Measurements from ENCODE around the gene LSAMP. TPM values are rescaled to one million over a fixed set of nuclear protein-coding genes. Genes with fewer than 3 reads are reported as not detected.
A peak's percentile ranks its signal among the peaks of the same experiment; 100 is the strongest.

The LSAMP gene
- total and polyA plus RNA-seq, 2 of the 13 experiments (the other 11 are each of a cell fraction or from before 2014, with no cell fraction given): not detected

DNA sequence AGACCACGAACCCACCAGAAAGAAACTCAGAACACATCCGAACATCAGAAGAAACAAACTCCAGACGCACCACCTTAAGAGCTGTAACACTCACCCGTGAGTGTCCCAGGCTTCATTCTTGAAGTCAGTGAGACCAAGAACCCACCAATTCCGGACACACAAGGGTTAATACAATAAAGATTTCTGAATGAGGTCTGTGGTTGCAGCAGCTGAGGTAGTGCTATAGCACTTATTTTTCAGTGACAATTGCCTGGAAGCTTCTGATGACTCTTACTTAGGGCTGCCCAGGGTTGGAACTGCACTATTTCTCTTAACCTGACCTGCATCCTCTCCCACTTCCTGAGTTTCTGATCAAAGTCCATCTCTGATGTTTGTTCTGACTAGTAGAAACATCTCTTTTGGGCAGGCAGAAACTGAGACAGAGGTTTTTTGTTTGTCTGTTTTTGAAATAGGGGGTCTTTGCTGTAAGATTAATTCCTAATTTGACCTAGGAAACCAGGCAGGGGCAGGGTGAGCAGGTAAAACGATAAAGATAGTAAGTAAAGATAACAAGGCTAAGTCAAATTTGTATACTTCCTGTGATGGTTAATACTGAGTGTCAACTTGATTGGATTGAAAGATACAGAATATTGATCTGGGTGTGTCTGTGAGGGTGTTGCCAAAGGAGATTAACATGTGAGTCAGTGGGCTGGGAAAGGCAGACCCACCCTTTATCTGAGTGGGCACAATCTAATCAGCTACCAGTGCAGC is 652.9 kb downstream of the LSAMP start (continued):
- TF ChIP-seq, protein P1, sequence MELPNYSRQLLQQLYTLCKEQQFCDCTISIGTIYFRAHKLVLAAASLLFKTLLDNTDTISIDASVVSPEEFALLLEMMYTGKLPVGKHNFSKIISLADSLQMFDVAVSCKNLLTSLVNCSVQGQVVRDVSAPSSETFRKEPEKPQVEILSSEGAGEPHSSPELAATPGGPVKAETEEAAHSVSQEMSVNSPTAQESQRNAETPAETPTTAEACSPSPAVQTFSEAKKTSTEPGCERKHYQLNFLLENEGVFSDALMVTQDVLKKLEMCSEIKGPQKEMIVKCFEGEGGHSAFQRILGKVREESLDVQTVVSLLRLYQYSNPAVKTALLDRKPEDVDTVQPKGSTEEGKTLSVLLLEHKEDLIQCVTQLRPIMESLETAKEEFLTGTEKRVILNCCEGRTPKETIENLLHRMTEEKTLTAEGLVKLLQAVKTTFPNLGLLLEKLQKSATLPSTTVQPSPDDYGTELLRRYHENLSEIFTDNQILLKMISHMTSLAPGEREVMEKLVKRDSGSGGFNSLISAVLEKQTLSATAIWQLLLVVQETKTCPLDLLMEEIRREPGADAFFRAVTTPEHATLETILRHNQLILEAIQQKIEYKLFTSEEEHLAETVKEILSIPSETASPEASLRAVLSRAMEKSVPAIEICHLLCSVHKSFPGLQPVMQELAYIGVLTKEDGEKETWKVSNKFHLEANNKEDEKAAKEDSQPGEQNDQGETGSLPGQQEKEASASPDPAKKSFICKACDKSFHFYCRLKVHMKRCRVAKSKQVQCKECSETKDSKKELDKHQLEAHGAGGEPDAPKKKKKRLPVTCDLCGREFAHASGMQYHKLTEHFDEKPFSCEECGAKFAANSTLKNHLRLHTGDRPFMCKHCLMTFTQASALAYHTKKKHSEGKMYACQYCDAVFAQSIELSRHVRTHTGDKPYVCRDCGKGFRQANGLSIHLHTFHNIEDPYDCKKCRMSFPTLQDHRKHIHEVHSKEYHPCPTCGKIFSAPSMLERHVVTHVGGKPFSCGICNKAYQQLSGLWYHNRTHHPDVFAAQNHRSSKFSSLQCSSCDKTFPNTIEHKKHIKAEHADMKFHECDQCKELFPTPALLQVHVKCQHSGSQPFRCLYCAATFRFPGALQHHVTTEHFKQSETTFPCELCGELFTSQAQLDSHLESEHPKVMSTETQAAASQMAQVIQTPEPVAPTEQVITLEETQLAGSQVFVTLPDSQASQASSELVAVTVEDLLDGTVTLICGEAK (IDR thresholded peaks at IDR 0.05): no peak
- TF ChIP-seq, protein P1 (CRISPR knock-in tag; IDR thresholded peaks at IDR 0.05): no peak
- TF ChIP-seq NR2F2 (IDR thresholded peaks at IDR 0.05; ENCODE audit: borderline replicate concordance, low read depth): peak; percentile 34; the same call in 1 of the 2 replicates
- peak; percentile 57; the same call in 1 of the 2 replicates for TF ChIP-seq HDAC2 (CRISPR knock-in tag; IDR thresholded peaks at IDR 0.05)
- TF ChIP-seq ZNF839 (CRISPR knock-in tag; IDR thresholded peaks at IDR 0.05; ENCODE audit: borderline replicate concordance): no peak
- TF ChIP-seq RXRA (CRISPR knock-in tag; IDR thresholded peaks at IDR 0.05): no peak
- TF ChIP-seq, protein P2, sequence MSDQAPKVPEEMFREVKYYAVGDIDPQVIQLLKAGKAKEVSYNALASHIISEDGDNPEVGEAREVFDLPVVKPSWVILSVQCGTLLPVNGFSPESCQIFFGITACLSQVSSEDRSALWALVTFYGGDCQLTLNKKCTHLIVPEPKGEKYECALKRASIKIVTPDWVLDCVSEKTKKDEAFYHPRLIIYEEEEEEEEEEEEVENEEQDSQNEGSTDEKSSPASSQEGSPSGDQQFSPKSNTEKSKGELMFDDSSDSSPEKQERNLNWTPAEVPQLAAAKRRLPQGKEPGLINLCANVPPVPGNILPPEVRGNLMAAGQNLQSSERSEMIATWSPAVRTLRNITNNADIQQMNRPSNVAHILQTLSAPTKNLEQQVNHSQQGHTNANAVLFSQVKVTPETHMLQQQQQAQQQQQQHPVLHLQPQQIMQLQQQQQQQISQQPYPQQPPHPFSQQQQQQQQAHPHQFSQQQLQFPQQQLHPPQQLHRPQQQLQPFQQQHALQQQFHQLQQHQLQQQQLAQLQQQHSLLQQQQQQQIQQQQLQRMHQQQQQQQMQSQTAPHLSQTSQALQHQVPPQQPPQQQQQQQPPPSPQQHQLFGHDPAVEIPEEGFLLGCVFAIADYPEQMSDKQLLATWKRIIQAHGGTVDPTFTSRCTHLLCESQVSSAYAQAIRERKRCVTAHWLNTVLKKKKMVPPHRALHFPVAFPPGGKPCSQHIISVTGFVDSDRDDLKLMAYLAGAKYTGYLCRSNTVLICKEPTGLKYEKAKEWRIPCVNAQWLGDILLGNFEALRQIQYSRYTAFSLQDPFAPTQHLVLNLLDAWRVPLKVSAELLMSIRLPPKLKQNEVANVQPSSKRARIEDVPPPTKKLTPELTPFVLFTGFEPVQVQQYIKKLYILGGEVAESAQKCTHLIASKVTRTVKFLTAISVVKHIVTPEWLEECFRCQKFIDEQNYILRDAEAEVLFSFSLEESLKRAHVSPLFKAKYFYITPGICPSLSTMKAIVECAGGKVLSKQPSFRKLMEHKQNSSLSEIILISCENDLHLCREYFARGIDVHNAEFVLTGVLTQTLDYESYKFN (CRISPR knock-in tag; conservative IDR thresholded peaks at IDR 0.05): peak; percentile 94
- no peak for TF ChIP-seq ETV6 (CRISPR knock-in tag; conservative IDR thresholded peaks at IDR 0.05)
- TF ChIP-seq IKZF1 (IDR thresholded peaks at IDR 0.05): no peak
- TF ChIP-seq, protein P3, sequence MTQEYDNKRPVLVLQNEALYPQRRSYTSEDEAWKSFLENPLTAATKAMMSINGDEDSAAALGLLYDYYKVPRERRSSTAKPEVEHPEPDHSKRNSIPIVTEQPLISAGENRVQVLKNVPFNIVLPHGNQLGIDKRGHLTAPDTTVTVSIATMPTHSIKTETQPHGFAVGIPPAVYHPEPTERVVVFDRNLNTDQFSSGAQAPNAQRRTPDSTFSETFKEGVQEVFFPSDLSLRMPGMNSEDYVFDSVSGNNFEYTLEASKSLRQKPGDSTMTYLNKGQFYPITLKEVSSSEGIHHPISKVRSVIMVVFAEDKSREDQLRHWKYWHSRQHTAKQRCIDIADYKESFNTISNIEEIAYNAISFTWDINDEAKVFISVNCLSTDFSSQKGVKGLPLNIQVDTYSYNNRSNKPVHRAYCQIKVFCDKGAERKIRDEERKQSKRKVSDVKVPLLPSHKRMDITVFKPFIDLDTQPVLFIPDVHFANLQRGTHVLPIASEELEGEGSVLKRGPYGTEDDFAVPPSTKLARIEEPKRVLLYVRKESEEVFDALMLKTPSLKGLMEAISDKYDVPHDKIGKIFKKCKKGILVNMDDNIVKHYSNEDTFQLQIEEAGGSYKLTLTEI (CRISPR knock-in tag; conservative IDR thresholded peaks at IDR 0.05): no peak
- TF ChIP-seq, protein P4, sequence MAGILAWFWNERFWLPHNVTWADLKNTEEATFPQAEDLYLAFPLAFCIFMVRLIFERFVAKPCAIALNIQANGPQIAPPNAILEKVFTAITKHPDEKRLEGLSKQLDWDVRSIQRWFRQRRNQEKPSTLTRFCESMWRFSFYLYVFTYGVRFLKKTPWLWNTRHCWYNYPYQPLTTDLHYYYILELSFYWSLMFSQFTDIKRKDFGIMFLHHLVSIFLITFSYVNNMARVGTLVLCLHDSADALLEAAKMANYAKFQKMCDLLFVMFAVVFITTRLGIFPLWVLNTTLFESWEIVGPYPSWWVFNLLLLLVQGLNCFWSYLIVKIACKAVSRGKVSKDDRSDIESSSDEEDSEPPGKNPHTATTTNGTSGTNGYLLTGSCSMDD (CRISPR knock-in tag; IDR thresholded peaks at IDR 0.05): no peak
- TF ChIP-seq, protein P5, sequence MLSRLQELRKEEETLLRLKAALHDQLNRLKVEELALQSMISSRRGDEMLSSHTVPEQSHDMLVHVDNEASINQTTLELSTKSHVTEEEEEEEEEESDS (CRISPR knock-in tag; IDR thresholded peaks at IDR 0.05; ENCODE audit: borderline replicate concordance): no peak
- no peak for TF ChIP-seq ZBTB8A (CRISPR knock-in tag; IDR thresholded peaks at IDR 0.05; ENCODE audit: borderline replicate concordance, low read depth)

All from HepG2 (cell line).